Measurements from ENCODE around the gene GPR26.

- TF ChIP-seq CTCF (IDR thresholded peaks at IDR 0.05) (no peak), POLR2A (IDR thresholded peaks at IDR 0.05) (no peak)
Observed at GRCh38 chr10:123704812-123705211, 38.7 kb downstream of the GPR26 start.
